Right lobe of liver (tissue), 4 donors: ENCODE data around the gene PTPRD.

Experiments used
- POLR2A ChIP-seq: fragments of 450-650 bp; IDR thresholded peaks from one replicate; pipeline ENCODE4 v1.6.1; 2017; ENCODE audit warnings: antibody characterized with exemption, mild to moderate bottlenecking
- TF ChIP-seq, protein P1 (sequence below), 4 donors: fragments of 200-600 bp in 3 of 4; fragments of 450-650 bp in 1 of 4; IDR thresholded peaks; one replicate each; pipeline versions ENCODE4 v1.5.1 to v1.8.0; 2016 to 2022; ENCODE audit warnings: antibody characterized with exemption in 4 of 4, mild to moderate bottlenecking in 2 of 4
- donor health status: DM: no; HTN: no; CAD: no.
- donor health status: DM: no; HTN: no; CAD: no.
- donor health status: DM: no; HTN: yes; CAD: no.

DNA sequence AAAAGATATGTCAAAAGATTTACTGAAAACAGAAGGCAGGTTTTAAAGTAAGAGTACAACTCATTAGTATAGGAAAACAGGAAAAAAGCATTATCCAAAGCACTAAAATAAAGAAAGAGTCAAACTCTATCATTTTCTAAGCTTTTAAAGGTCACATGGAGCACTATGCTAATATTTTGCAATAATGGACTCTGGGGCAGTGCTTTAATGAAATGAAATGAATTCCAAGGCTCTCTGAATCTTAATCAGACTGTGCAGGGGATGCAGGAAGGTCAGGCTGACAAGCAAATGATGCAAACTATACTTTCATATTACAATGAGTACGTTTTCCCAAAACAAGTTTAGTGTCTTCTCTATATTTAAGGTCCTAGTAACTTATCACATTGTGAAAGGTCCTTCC lies 1831.3 kb downstream of the PTPRD start:
- TF ChIP-seq, protein P1, sequence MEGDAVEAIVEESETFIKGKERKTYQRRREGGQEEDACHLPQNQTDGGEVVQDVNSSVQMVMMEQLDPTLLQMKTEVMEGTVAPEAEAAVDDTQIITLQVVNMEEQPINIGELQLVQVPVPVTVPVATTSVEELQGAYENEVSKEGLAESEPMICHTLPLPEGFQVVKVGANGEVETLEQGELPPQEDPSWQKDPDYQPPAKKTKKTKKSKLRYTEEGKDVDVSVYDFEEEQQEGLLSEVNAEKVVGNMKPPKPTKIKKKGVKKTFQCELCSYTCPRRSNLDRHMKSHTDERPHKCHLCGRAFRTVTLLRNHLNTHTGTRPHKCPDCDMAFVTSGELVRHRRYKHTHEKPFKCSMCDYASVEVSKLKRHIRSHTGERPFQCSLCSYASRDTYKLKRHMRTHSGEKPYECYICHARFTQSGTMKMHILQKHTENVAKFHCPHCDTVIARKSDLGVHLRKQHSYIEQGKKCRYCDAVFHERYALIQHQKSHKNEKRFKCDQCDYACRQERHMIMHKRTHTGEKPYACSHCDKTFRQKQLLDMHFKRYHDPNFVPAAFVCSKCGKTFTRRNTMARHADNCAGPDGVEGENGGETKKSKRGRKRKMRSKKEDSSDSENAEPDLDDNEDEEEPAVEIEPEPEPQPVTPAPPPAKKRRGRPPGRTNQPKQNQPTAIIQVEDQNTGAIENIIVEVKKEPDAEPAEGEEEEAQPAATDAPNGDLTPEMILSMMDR (IDR thresholded peaks at IDR 0.05), result no peak
- TF ChIP-seq POLR2A, result no peak
